ENCODE measurements around the gene RPL4.

- TF ChIP-seq ETV6 (CRISPR knock-in tag; IDR thresholded peaks at IDR 0.05) (no peak), USF2 (CRISPR knock-in tag; IDR thresholded peaks at IDR 0.05) (no peak), JUN (CRISPR knock-in tag; IDR thresholded peaks at IDR 0.05) (no peak)
- TF ChIP-seq, protein P1, sequence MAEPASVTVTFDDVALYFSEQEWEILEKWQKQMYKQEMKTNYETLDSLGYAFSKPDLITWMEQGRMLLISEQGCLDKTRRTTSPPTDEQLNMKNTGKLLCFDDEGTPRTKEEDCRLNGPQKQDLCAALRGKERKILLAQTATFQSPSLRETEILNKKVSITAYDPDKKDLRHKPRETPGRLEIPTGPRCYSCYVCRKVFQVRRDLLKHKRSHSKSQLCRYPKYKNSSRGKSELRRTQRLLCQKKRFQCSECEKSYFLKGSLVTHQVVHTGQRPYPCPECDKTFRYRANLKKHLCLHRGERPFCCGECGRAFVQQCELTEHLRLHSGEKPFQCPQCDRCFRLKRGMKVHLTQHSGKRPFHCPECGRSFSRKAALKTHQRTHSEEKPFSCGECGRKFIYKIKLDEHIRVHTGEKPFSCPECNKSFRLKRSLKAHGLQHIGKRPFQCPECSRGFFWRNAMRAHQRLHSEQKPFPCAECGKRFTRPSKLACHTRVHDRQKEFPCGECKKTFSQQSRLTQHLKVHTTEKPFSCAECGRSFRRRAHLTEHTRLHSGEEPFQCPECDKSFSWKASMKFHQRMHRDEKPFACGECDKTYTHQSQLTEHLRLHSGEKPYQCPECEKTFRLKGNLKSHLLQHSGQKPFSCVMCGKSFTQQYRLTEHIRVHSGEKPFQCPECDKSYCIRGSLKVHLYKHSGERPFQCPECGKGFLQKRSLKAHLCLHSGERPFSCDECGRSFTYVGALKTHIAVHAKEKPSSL (CRISPR knock-in tag; conservative IDR thresholded peaks at IDR 0.05) = no peak
These were observed 22.1 kb downstream of the RPL4 start for GRCh38 chr15:66482539-66482938.
